OCI-LY3 (cell line): ENCODE results near the gene KCNMA1.

Experiments used
- H2AFZ ChIP-seq: fragments of 200-600, 300-600 bp; shearing (Covaris generic); 2 replicates; pipeline ENCODE4 v1.6.0; 2014; ENCODE audit warnings: antibody characterized with exemption, low read depth, low read length
- H3K27ac ChIP-seq: fragments of 200-600, 300-600 bp; sonication (generic); 2 replicates; pipeline ENCODE4 v1.5.1; 2014; ENCODE audit warnings: mild to moderate bottlenecking, low read length, moderate library complexity, mixed read lengths
- H3K27me3 ChIP-seq: fragments of 200-600, 300-600 bp; sonication (generic); 2 replicates; pipeline ENCODE4 v1.6.1; 2014; ENCODE audit warnings: low read depth, low read length, mixed read lengths
- H3K36me3 ChIP-seq: fragments of 200-600, 300-600 bp; sonication (generic); replicated peaks from 2 replicates; pipeline ENCODE3; 2014; ENCODE audit warnings: low read depth, low read length, mixed read lengths
- H3K4me1 ChIP-seq: fragments of 300-600, 200-600 bp; sonication (generic); 2 replicates; pipeline ENCODE4 v1.6.1; 2014; ENCODE audit warnings: low read length, mixed read lengths
- H3K4me2 ChIP-seq: fragments of 200-600, 300-600 bp; sonication (generic); 2 replicates; pipeline ENCODE4 v1.6.1; 2014; ENCODE audit warnings: low read length, mixed read lengths
- H3K4me3 ChIP-seq: fragments of 300-600, 200-600 bp; sonication (generic); 2 replicates; pipeline ENCODE4 v1.5.1; 2014; ENCODE audit warnings: antibody characterized with exemption, mild to moderate bottlenecking, low read length, moderate library complexity
- H3K79me2 ChIP-seq: fragments of 300-600, 200-600 bp; shearing (Covaris generic); 2 replicates; pipeline ENCODE4 v1.6.1; 2014; ENCODE audit warnings: mild to moderate bottlenecking, low read length, mixed read lengths
- H3K9ac ChIP-seq: fragments of 300-600, 200-600 bp; shearing (Covaris generic); 2 replicates; pipeline ENCODE4 v1.6.0; 2014; ENCODE audit warnings: mild to moderate bottlenecking, low read length, moderate library complexity
- H3K9me3 ChIP-seq: fragments of 200-600, 300-600 bp; shearing (Covaris generic); 2 replicates; pipeline ENCODE4 v1.6.1; 2014; ENCODE audit warnings: low read length, mixed read lengths; ENCODE audit not compliant: insufficient read depth
- H4K20me1 ChIP-seq: fragments of 200-600, 300-600 bp; sonication (generic); 2 replicates; pipeline ENCODE4 v1.6.1; 2016; ENCODE audit warnings: low read length, mixed read lengths; ENCODE audit not compliant: insufficient read depth
- EZH2phosphoT487 ChIP-seq: fragments of 200-600 bp; shearing (Covaris generic); IDR thresholded peaks from 2 replicates; pipeline ENCODE4 v1.6.1; 2018; ENCODE audit warnings: antibody characterized with exemption, mixed run types, low read depth
- TF ChIP-seq, protein P1 (sequence below): fragments of 200-600, 300-600 bp; sonication (generic); IDR thresholded peaks from 2 replicates; pipeline ENCODE4 v1.5.1; 2014; ENCODE audit warnings: antibody characterized with exemption, low read length, low read depth

KCNMA1 gene

DNA sequence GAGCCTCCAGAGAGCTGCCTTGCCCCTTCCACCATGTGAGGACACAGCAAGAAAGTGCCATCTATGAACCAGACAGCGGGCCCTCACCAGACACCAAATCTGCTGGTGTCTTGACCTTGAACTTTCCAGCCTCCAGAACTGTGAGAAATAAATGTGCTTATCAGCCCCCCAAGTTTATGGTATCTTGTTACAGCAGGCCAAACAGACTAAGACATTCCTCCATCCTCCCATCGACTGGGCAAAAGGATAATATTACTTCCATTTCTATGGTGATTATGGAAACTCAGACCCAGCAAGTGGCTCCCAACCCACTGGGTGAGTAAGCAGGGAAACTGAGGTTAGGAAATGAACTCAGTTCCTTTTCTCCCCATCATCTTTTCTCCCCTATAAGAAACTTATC, 288.4 kb downstream of the KCNMA1 start:
- H3K4me1 ChIP-seq, result no peaks in the 10 kb centered on the region
- TF ChIP-seq, protein P1, sequence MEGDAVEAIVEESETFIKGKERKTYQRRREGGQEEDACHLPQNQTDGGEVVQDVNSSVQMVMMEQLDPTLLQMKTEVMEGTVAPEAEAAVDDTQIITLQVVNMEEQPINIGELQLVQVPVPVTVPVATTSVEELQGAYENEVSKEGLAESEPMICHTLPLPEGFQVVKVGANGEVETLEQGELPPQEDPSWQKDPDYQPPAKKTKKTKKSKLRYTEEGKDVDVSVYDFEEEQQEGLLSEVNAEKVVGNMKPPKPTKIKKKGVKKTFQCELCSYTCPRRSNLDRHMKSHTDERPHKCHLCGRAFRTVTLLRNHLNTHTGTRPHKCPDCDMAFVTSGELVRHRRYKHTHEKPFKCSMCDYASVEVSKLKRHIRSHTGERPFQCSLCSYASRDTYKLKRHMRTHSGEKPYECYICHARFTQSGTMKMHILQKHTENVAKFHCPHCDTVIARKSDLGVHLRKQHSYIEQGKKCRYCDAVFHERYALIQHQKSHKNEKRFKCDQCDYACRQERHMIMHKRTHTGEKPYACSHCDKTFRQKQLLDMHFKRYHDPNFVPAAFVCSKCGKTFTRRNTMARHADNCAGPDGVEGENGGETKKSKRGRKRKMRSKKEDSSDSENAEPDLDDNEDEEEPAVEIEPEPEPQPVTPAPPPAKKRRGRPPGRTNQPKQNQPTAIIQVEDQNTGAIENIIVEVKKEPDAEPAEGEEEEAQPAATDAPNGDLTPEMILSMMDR, result no peak
- no peak for TF ChIP-seq EZH2phosphoT487

DNA sequence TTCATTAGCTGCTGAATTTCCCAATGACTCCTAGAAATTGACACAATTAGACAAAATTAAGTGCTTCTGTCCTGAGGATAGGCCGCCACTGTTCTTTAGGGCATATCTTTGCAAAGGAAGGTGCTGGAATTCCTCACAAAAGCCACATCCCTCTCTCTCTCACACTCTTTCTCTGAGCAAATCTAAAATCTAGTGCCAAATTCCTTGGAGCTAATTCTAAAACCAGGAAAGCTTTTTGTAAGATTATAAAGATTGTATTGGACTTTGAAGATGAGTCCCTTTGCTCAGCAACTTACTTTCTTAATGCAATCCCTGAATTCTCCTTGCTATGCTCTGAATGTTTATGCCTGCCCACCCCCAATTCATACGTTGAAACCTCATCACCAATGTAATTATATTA, 288.9 kb downstream of the KCNMA1 start:
- no peak overlapping the region for H3K4me3 ChIP-seq
- no peaks in the 10 kb centered on the region for H3K79me2 ChIP-seq
- no peak overlapping the region for H3K27ac ChIP-seq
- no peaks in the 10 kb centered on the region for H3K36me3 ChIP-seq
- H3K9ac ChIP-seq, result no peak overlapping the region
- H4K20me1 ChIP-seq, result peaks cover 64% of the 10 kb centered on the region
- H3K4me1 ChIP-seq, result no peaks in the 10 kb centered on the region
- TF ChIP-seq EZH2phosphoT487, result no peak
- TF ChIP-seq, protein P1, result no peak
- no peaks in the 10 kb centered on the region for H3K9me3 ChIP-seq
- no peaks in the 10 kb centered on the region for H3K27me3 ChIP-seq
- H3K4me2 ChIP-seq, result no peak overlapping the region
- no peak overlapping the region for H2AFZ ChIP-seq

More for the DNA sequence above, 288.4 kb downstream of the KCNMA1 start:
- no peaks in the 10 kb centered on the region for H3K27me3 ChIP-seq
- no peak overlapping the region for H3K4me2 ChIP-seq
- no peaks in the 10 kb centered on the region for H3K79me2 ChIP-seq
- no peak overlapping the region for H3K4me3 ChIP-seq
- peaks cover 59% of the 10 kb centered on the region for H4K20me1 ChIP-seq
- H2AFZ ChIP-seq, result no peak overlapping the region
- no peaks in the 10 kb centered on the region for H3K36me3 ChIP-seq
- no peaks in the 10 kb centered on the region for H3K9me3 ChIP-seq
- H3K9ac ChIP-seq, result no peak overlapping the region
- no peak overlapping the region for H3K27ac ChIP-seq

DNA sequence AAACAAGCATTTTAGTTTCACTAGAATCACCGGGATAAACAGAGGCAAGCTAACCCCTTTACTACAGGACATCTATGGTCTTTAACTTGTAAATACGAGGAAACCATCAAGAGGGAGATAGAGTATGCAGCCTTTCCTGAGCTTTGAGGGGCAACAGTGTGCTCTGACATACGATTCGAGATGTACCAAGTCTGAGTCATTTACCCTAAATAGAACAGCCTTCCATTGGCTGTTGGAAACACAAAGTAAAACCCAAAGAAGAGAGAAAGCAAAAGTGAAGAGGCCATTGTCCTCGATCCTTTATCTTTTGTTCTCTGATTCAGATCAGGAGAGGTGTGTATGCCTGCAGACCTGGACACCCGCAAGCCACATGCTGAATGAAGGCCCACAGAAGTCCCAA, 289.5 kb downstream of the KCNMA1 start:
- Histone ChIP-seq H3K4me3 (no peak overlapping the region), H3K4me2 (no peak overlapping the region), H3K79me2 (no peaks in the 10 kb centered on the region), H3K9ac (no peak overlapping the region), H3K27ac (no peak overlapping the region), H3K36me3 (no peaks in the 10 kb centered on the region), H3K27me3 (no peaks in the 10 kb centered on the region), H3K9me3 (no peaks in the 10 kb centered on the region), H2AFZ (no peak overlapping the region), H3K4me1 (no peaks in the 10 kb centered on the region), H4K20me1 (peaks cover 70% of the 10 kb centered on the region)
- no peak for TF ChIP-seq EZH2phosphoT487
- TF ChIP-seq, protein P1, result no peak

DNA sequence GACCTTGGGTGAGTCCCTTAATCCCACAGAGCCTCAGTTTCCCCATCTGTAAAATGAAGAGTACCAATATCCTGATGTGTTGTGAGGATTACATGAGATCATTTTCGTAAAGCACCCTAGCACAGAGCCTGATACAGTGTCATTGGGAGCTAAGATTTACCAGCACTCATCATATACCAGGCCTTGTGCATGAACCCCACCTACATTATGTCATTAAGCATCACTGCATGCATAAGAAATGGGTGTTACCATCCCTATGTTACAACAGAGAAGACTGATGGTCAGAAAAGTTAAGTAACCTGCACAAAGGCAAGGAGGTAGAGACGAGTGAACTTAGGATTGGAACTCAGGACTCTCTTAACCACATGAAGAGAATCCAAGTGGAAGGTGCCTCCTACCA, 290.6 kb downstream of the KCNMA1 start:
- Histone ChIP-seq H3K4me2 (no peak overlapping the region), H3K27ac (no peak overlapping the region), H3K4me3 (no peak overlapping the region), H3K9me3 (no peaks in the 10 kb centered on the region), H4K20me1 (peaks cover 71% of the 10 kb centered on the region), H3K9ac (no peak overlapping the region), H3K27me3 (no peaks in the 10 kb centered on the region), H2AFZ (no peak overlapping the region), H3K36me3 (no peaks in the 10 kb centered on the region), H3K4me1 (no peaks in the 10 kb centered on the region), H3K79me2 (no peaks in the 10 kb centered on the region)
- no peak for TF ChIP-seq EZH2phosphoT487
- TF ChIP-seq, protein P1, result no peak
